NB4 (cell line): Measurements from ENCODE around the gene GOLGA7B.
A peak's percentile ranks its signal among the peaks of the same experiment; 100 is the strongest.

Experiments used
- DNase-seq: peaks from one replicate; pipeline ENCODE4 v3.0.0; 2010; ENCODE audit warnings: low read depth
- H3K4me3 ChIP-seq: one replicate; pipeline ENCODE4 v1.5.1; 2011; ENCODE audit warnings: mild to moderate bottlenecking, low read depth, low read length, moderate library complexity
- MYC ChIP-seq: IDR thresholded peaks from 2 replicates; pipeline ENCODE4 v1.6.1; 2011; ENCODE audit warnings: low read depth, low read length
- POLR2A ChIP-seq: IDR thresholded peaks from 2 replicates; pipeline ENCODE4 v1.6.1; 2011; ENCODE audit warnings: mild to moderate bottlenecking; ENCODE audit not compliant: insufficient read length; ENCODE audit errors: extremely low read depth
- TF ChIP-seq, protein P1 (sequence below): IDR thresholded peaks from one replicate; pipeline ENCODE4 v1.5.1; 2012; ENCODE audit warnings: low read depth, low read length
- TF ChIP-seq, protein P2 (sequence below): IDR thresholded peaks from 2 replicates; pipeline ENCODE4 v1.6.1; 2011; ENCODE audit warnings: low read depth, low read length

Gene GOLGA7B

DNA sequence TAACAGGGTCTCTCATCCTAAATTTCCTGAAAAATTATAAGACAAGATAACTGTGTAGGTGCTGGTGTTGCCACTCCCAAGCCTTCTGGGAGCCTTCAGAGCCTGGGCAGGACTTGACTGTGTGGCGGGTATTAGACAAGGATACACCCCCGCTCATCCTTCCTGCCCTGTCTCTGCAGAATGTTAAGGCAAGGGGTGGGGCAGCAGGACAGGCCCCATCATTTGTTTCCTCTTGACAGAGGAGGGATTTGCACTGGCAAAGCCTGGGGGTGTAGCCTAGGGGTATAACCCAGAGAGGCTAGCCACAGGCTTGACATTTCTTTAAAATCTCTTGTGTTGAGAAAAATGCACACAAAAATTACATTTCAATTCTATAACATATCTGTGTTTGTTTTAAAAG is 63.5 kb downstream of the GOLGA7B start:
- TF ChIP-seq MYC: no peak
- TF ChIP-seq, protein P1, sequence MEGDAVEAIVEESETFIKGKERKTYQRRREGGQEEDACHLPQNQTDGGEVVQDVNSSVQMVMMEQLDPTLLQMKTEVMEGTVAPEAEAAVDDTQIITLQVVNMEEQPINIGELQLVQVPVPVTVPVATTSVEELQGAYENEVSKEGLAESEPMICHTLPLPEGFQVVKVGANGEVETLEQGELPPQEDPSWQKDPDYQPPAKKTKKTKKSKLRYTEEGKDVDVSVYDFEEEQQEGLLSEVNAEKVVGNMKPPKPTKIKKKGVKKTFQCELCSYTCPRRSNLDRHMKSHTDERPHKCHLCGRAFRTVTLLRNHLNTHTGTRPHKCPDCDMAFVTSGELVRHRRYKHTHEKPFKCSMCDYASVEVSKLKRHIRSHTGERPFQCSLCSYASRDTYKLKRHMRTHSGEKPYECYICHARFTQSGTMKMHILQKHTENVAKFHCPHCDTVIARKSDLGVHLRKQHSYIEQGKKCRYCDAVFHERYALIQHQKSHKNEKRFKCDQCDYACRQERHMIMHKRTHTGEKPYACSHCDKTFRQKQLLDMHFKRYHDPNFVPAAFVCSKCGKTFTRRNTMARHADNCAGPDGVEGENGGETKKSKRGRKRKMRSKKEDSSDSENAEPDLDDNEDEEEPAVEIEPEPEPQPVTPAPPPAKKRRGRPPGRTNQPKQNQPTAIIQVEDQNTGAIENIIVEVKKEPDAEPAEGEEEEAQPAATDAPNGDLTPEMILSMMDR: no peak
- TF ChIP-seq, protein P2, sequence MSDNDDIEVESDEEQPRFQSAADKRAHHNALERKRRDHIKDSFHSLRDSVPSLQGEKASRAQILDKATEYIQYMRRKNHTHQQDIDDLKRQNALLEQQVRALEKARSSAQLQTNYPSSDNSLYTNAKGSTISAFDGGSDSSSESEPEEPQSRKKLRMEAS: no peak
- no peak for TF ChIP-seq POLR2A
- no peak overlapping the region for H3K4me3 ChIP-seq
- DNase-seq: no peak

DNA sequence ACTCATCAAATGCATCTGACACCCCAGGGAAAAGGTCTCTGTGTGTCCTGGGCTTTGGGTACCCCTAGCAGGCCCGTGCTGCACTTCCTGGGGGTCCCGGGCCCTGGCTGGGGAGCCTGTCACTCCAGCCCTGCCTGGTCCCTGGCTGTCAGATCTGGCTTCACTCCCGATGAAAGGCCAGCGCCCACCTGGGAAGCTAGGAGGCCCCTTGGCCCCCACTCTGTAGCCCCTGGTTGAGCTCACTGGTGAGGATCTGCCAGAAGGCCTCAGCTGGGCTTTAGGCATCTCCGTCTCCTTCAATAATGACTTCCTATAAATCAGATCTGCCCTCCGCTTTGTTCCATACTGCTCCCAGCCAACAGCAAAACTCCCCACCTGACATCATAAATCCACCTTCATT is 64.0 kb downstream of the GOLGA7B start:
- H3K4me3 ChIP-seq: no peak overlapping the region
- DNase-seq: no peak
- TF ChIP-seq, protein P2: no peak

DNA sequence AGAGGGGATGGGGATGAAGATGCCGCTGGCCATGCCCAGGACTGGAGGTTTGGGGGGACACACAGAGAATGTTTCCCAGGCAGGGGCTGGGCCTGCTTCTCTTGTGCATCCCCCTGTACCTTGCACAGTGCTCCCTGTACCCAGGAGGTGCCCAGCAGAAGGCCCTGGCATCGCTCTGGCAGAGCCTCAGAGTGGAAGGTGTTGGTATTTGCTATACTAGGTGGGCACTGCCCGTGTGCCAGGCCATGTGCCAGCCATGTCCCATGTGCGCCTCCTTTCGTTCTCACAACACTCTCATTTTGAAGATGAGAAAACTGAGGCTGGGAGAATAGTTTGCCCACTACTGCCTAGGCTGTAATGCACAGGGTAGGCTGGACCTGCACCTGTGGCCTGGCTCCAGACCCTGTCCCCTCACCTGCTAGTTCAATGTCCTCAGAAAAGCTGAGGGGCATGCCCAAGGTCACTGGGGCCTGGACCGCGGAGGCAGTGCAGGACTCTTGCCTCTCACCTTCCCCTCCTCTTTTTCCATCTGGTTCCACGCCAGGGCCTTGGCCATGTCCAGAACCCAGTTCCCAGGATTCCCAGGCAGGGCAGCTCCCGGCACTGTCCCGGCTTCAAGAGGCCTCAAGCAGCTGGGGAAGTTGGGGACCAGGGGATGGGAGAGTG is 64.7 kb downstream of the GOLGA7B start:
- DNase-seq: no peak
- H3K4me3 ChIP-seq: no peak overlapping the region
- TF ChIP-seq, protein P2: no peak
- TF ChIP-seq MYC (no peak), POLR2A (no peak)
- TF ChIP-seq, protein P1: no peak

DNA sequence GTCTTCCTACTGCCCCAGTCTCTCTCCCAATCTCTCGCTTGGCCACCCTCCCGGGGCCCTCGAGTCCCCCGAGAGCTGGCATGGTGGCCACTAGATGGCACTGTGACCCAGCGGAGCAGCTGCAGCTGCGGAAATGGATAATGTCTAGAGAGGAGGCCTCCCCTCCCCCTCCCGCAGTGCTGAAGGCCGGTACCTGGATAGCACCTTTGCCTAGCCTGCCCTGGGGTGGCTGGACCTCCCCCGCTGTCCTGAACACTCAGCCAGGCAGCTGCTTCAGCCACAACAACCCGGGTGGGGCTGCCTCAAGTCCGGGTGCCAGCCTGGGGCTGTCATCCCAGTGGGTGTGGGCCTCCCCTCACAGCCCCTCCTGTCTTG is 65.2 kb downstream of the GOLGA7B start:
- no peak overlapping the region for H3K4me3 ChIP-seq
- TF ChIP-seq, protein P1: peak; percentile 89
- TF ChIP-seq, protein P2: no peak
- DNase-seq: peak; percentile 69

DNA sequence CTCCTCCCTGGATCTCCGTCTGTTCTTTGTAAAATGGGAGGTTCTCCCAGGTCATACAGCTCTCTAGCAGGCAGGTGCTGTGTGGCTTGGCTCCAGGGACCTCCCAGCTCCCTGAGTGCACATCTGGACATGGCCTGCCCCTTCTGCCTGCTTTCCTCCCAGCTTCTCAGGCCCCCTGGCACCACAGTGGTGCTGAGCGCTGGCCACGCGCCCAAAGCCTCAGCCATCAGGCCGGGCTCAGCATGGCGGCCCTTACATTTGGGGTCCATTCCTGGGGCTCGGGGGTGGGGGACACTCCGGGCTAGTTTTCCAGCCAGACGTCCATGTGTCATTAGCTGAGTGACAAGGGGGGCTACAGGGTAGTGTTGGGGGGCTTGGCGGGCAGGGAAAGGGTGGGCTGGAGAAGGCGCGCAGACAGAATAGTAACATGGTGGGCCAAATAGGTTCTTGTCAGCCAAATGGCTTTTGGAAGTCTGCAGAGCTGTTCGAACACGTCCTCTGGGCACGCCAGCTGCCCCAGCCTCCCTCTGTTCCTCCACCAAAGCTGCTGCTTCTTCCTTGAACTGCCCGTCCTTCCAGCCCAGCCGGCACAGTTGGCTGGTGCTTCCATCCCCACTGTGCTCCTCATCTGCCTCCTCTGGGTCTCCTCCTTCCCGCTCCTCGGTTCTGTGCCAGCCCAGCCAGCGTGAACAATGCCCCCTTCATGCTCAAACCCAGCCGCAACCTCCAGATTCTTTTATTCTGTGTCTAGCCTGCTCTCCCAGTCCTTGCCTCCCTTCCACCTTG is 65.9 kb downstream of the GOLGA7B start:
- DNase-seq: no peak

DNA sequence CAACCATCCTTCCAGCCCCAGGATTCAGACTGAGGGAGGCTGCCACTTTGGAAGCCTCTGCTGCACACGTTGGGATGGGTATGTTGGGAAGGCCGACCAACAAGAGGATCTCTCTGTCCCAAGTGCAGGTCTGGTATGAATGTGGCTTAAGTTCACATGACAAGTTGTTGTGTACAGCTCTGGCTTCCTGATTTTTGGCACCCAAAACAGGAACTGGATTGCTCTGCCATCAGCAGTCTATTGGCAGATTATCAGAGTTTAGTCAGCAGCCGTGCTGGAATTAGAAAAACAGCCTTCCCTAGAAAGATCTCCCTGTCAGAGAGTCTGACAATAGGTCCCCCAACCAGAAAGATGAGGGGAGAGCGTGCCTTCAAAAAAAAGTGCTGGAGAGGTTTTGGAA is 66.9 kb downstream of the GOLGA7B start:
- H3K4me3 ChIP-seq: no peak overlapping the region
- TF ChIP-seq POLR2A (no peak), MYC (no peak)
- TF ChIP-seq, protein P2: no peak
- TF ChIP-seq, protein P1: no peak
- DNase-seq: peak; percentile 21

More for the DNA sequence above, 65.9 kb downstream of the GOLGA7B start:
- no peak for TF ChIP-seq MYC
- TF ChIP-seq, protein P2: no peak
- TF ChIP-seq POLR2A: no peak
- TF ChIP-seq, protein P1: no peak
- no peak overlapping the region for H3K4me3 ChIP-seq
